Prostate gland (tissue), 2 donors: ENCODE results near the gene VAMP1. TPM values are rescaled to one million over a fixed set of nuclear protein-coding genes. Genes with fewer than 3 reads are reported as not detected.

Experiments
- DNase-seq: peaks from one replicate; pipeline ENCODE4 v3.0.0-alpha.2; 2019; ENCODE audit warnings: low spot score
- H3K27ac ChIP-seq, 2 donors: fragments of 200-600 bp; sonication (generic); 2 replicates each; pipeline ENCODE4 v1.5.1; 2017 to 2019
- H3K27me3 ChIP-seq: fragments of 200-600 bp; sonication (generic); replicated peaks from 2 replicates; pipeline ENCODE4 v1.5.1; 2019; ENCODE audit not compliant: insufficient read depth
- H3K36me3 ChIP-seq, 2 donors: fragments of 200-600 bp; sonication (generic); 1 replicate in 1 of 2; 2 replicates in 1 of 2; pipeline versions ENCODE4 v1.5.1 to v1.8.1; 2017 to 2019
- H3K4me1 ChIP-seq: fragments of 200-600 bp; sonication (generic); replicated peaks from 2 replicates; pipeline ENCODE4 v1.5.1; 2019
- H3K4me3 ChIP-seq, 2 donors: fragments of 200-600 bp; sonication (generic); 2 replicates each; pipeline ENCODE4 v1.5.1; 2017 to 2019
- H3K9me3 ChIP-seq: fragments of 200-600 bp; sonication (generic); 2 replicates; pipeline ENCODE4 v1.5.1; 2017
- POLR2A ChIP-seq: fragments of 450-650 bp; IDR thresholded peaks from one replicate; pipeline ENCODE4 v1.6.1; 2016; ENCODE audit warnings: antibody characterized with exemption, mild to moderate bottlenecking
- POLR2AphosphoS5 ChIP-seq: sonication (generic); formaldehyde crosslinking; IDR thresholded peaks from one replicate; pipeline ENCODE4 v1.6.1; 2017; ENCODE audit warnings: antibody characterized with exemption
- WGBS: methylation state at CpG from one replicate; pipeline ENCODE4 v1.1.5; 2018; 5-methylcytosine and 5-hydroxymethylcytosine counted together
- intact Hi-C: fragments of 100-400 bp; cut with DNase I; formaldehyde crosslinking; loops from one replicate; pipeline ENCODE4 v1.14.2; 2022
- total RNA-seq, 2 donors: library from RNA; depleted of rRNA; stranded (reverse); fragments of >200 nt; gene quantifications; one replicate each; pipeline ENCODE4 v1.1.0, GENCODE V29; 2016
- TF ChIP-seq, protein P1 (sequence below), 4 experiments: fragments of 200-600 bp in 2 of 4; fragments of 450-650 bp in 2 of 4; sonication (generic) in 2 of 4; IDR thresholded peaks; 1 replicate in 3 of 4; 2 replicates in 1 of 4; pipeline ENCODE4 v1.5.1; 2016 to 2019; ENCODE audit warnings: antibody characterized with exemption in 4 of 4, mild to moderate bottlenecking in 2 of 4, moderate library complexity in 2 of 4

Gene VAMP1
- total RNA-seq, 2 donors from 2014 or later: 6.3 to 8.5 TPM

DNA sequence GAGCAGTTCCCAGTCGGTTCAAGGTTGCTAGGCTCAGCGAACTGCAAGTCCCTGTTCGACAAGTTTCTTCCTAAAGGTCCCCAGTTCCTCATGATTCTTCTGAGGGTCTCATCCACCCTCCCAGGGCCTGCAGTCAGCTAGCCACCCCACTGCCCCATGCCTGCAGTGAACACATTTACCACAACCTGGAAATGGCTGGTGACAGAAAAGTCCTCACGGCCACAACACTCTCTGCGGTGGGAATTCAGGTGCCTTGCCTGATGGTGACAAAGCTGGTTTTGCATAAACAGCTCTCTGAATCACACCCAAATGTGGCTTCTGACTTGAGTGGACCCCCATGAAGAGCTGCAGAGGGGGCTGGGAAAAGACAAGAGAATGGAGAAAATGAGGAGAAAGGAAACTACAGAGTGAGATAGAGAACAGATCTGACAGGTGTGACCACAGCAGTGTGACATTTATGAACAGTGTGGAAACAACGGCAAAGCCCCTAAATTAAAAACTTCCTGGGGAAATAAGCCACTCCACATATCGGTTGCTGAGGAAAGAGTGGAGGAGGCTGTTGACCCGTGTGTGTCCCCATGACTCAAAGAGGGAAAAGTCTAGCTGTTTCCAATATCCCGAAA, 27.0 kb downstream of the VAMP1 start:
- Histone ChIP-seq H3K27me3 (no peaks in the 10 kb centered on the region), H3K9me3 (no peaks in the 10 kb centered on the region), H3K36me3 (no peaks in the 10 kb centered on the region), H3K27ac (no peak overlapping the region), H3K4me3 (no peak overlapping the region), H3K4me1 (no peaks in the 10 kb centered on the region)
- no peak for DNase-seq
- intact Hi-C loops: no loop called here
- TF ChIP-seq, protein P1, sequence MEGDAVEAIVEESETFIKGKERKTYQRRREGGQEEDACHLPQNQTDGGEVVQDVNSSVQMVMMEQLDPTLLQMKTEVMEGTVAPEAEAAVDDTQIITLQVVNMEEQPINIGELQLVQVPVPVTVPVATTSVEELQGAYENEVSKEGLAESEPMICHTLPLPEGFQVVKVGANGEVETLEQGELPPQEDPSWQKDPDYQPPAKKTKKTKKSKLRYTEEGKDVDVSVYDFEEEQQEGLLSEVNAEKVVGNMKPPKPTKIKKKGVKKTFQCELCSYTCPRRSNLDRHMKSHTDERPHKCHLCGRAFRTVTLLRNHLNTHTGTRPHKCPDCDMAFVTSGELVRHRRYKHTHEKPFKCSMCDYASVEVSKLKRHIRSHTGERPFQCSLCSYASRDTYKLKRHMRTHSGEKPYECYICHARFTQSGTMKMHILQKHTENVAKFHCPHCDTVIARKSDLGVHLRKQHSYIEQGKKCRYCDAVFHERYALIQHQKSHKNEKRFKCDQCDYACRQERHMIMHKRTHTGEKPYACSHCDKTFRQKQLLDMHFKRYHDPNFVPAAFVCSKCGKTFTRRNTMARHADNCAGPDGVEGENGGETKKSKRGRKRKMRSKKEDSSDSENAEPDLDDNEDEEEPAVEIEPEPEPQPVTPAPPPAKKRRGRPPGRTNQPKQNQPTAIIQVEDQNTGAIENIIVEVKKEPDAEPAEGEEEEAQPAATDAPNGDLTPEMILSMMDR (IDR thresholded peaks at IDR 0.05): no peak
- TF ChIP-seq POLR2AphosphoS5: no peak
- TF ChIP-seq POLR2A: no peak
- WGBS: 61% methylated on average over 8 of the region's 9 CpGs

DNA sequence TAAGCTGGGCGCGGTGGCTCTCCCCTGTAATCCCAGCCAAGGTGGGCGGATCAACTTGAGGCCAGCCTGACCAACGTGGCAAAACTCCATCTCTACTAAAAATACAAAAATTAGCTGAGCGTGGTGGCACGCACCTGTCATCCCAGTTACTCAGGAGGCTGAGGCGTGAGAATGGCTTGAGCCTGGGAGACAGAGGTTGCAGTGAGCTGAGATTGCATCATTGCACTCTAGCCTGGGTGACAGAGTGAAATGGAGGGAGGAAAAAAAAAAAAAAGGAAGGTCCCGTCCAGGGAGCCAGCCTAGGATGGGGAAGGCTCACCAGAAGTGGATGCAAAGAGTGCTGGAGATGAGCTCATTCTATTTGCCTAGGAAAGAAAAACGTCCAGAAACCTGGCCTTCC, 27.6 kb downstream of the VAMP1 start:
- DNase-seq: no peak
- no peak for TF ChIP-seq POLR2A
- TF ChIP-seq POLR2AphosphoS5: no peak
- TF ChIP-seq, protein P1 (IDR thresholded peaks at IDR 0.05): no peak
- no peak overlapping the region for H3K27ac ChIP-seq
- no peaks in the 10 kb centered on the region for H3K36me3 ChIP-seq
- intact Hi-C loops: no loop called here
- no peaks in the 10 kb centered on the region for H3K9me3 ChIP-seq
- H3K27me3 ChIP-seq: no peaks in the 10 kb centered on the region
- H3K4me3 ChIP-seq: no peak overlapping the region
- H3K4me1 ChIP-seq: no peaks in the 10 kb centered on the region
- WGBS: 79% methylated on average over 9 of the region's 9 CpGs

DNA sequence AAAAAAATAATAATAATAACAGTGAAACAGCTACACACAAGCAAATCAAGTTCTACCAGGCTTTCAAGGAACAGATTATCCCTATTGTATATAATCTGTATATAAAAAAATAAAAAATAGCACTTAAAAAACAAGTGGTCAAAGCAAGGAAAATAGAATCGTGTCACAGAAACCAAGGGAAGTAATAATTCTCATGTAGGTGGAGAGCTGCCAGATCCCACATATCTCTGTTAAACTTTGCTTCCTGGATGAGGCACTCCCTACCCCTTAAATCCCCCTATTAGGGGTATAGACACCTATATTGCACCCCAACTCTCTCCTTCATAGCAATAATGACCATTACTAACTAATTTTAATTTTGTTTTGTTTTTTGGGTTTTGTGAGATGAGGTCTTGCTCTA, 30.1 kb downstream of the VAMP1 start:
- no peaks in the 10 kb centered on the region for H3K4me1 ChIP-seq
- no peaks in the 10 kb centered on the region for H3K9me3 ChIP-seq
- intact Hi-C loops: no loop called here
- H3K27ac ChIP-seq: no peak overlapping the region
- 39% methylated on average over 1 of the region's 1 CpG for WGBS
- no peaks in the 10 kb centered on the region for H3K27me3 ChIP-seq
- TF ChIP-seq POLR2A (no peak), POLR2AphosphoS5 (no peak)
- TF ChIP-seq, protein P1 (IDR thresholded peaks at IDR 0.05): no peak
- no peaks in the 10 kb centered on the region for H3K36me3 ChIP-seq
- DNase-seq: no peak
- no peak overlapping the region for H3K4me3 ChIP-seq

DNA sequence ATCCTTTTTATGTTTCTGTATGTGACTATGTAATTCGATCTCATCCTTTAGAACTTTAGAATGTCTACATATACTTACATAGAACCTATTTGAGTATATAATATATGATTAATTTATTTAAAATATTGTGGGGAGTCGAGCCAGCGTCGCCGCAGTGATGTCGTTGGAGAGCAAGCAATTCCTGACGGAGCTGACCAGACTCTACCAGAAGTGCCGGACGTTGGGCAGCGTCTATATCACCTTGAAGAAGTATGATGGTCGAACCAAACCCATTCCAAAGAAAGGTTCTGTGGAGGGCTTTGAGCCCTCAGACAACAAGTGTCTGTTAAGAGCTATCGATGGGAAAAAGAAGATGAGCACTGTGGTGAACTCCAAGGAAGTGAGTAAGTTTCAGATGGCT, 32.1 kb downstream of the VAMP1 start:
- no peak for TF ChIP-seq POLR2A
- TF ChIP-seq POLR2AphosphoS5: no peak
- TF ChIP-seq, protein P1 (IDR thresholded peaks at IDR 0.05): no peak
- intact Hi-C loops: no loop called here
- WGBS: 90% methylated on average over 12 of the region's 12 CpGs

DNA sequence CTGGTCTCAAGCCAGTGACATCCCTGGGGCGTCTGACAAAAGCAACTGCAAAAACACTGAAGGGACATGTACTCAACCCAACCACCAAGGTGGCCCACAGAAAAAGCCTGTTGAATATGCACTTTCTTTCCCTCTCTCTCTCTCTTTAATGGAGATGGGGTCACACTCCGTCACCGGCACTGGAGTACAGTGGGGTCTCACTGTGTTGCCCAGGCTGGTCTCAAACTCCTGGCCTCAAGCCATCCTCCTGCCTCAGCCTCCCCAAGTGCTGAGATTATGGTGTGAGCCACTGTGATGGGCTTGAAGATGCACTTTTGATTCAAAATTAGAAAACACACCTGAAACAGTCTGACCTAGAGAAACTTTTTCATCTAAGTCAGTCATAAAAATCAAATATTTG, 32.9 kb downstream of the VAMP1 start:
- no peak for DNase-seq
- TF ChIP-seq POLR2A: no peak
- TF ChIP-seq, protein P1 (IDR thresholded peaks at IDR 0.05): no peak
- no peak for TF ChIP-seq POLR2AphosphoS5
- no peak overlapping the region for H3K4me3 ChIP-seq
- H3K9me3 ChIP-seq: no peaks in the 10 kb centered on the region
- no peaks in the 10 kb centered on the region for H3K4me1 ChIP-seq
- H3K36me3 ChIP-seq: no peaks in the 10 kb centered on the region
- no peaks in the 10 kb centered on the region for H3K27me3 ChIP-seq
- 82% methylated on average over 3 of the region's 3 CpGs for WGBS
- no peak overlapping the region for H3K27ac ChIP-seq
- intact Hi-C loops: no loop called here

More for the DNA sequence above, 32.1 kb downstream of the VAMP1 start:
- H3K27me3 ChIP-seq: no peaks in the 10 kb centered on the region
- DNase-seq: no peak
- H3K9me3 ChIP-seq: no peaks in the 10 kb centered on the region
- H3K4me1 ChIP-seq: no peaks in the 10 kb centered on the region
- no peaks in the 10 kb centered on the region for H3K36me3 ChIP-seq
- no peak overlapping the region for H3K27ac ChIP-seq
- H3K4me3 ChIP-seq: no peak overlapping the region
